Osteocyte (in vitro differentiated cells): Measurements from ENCODE around the gene MTHFR. TPM values are rescaled to one million over a fixed set of nuclear protein-coding genes. Genes with fewer than 3 reads are reported as not detected.

Source experiments
- DNase-seq: peaks from one replicate; pipeline ENCODE4 v3.0.0; 2021; ENCODE audit warnings: mixed read lengths; ENCODE audit not compliant: unreplicated experiment; ENCODE audit errors: extremely low spot score
- H3K27ac Mint-ChIP-seq: one replicate; pipeline ENCODE4 v1.8.0; 2021; ENCODE audit warnings: mild to moderate bottlenecking, mixed read lengths; ENCODE audit not compliant: unreplicated experiment
- H3K27me3 Mint-ChIP-seq: one replicate; pipeline ENCODE4 v1.8.0; 2021; ENCODE audit warnings: mixed read lengths; ENCODE audit not compliant: unreplicated experiment
- H3K36me3 Mint-ChIP-seq: one replicate; pipeline ENCODE4 v1.8.0; 2021; ENCODE audit warnings: mixed read lengths; ENCODE audit not compliant: unreplicated experiment
- H3K4me1 Mint-ChIP-seq: one replicate; pipeline ENCODE4 v1.8.0; 2021; ENCODE audit warnings: mixed read lengths; ENCODE audit not compliant: unreplicated experiment
- H3K4me3 Mint-ChIP-seq: one replicate; pipeline ENCODE4 v1.8.0; 2021; ENCODE audit warnings: mild to moderate bottlenecking, moderate library complexity, mixed read lengths; ENCODE audit not compliant: unreplicated experiment
- H3K9me3 Mint-ChIP-seq: one replicate; pipeline ENCODE4 v1.8.0; 2021; ENCODE audit warnings: mixed read lengths; ENCODE audit not compliant: unreplicated experiment
- total RNA-seq: library from RNA; stranded (reverse); gene quantifications from 2 replicates; pipeline ENCODE4 v1.2.1, GENCODE V29; 2021
- TF ChIP-seq, protein P1 (sequence below): fragments of 200-600 bp; sonication (generic); IDR thresholded peaks from 2 replicates; pipeline ENCODE4 v1.5.0; 2021; ENCODE audit warnings: antibody characterized with exemption, mild to moderate bottlenecking, moderate library complexity

The MTHFR gene
- total RNA-seq, 1 donor from 2014 or later = 30.5 TPM

DNA sequence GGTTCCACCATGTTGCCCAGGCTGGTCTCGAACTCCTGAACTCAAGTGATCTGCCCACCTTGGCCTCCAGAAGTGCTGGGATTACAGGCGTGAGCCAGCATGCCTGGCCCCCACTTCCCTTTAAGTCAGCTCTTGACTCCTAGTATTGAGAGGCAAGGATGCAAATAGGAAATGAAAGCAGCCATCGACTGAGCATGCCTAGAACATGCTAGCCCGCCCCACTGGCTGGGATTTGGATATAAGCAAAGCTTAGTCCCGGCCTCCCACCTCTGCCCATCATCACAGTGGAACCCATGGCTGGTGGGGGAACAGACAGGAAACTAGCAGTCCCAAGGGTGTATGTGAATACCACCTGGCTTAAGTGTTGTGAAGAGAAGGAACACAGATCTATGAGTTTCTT lies 33.3 kb downstream of the MTHFR start:
- no peaks in the 10 kb centered on the region for H3K36me3 Mint-ChIP-seq
- no peak overlapping the region for H3K27ac Mint-ChIP-seq
- H3K9me3 Mint-ChIP-seq = no peaks in the 10 kb centered on the region
- H3K4me1 Mint-ChIP-seq = peaks cover 4% of the 10 kb centered on the region
- H3K27me3 Mint-ChIP-seq = no peaks in the 10 kb centered on the region
- no peak overlapping the region for H3K4me3 Mint-ChIP-seq
- no peak for DNase-seq
- TF ChIP-seq, protein P1, sequence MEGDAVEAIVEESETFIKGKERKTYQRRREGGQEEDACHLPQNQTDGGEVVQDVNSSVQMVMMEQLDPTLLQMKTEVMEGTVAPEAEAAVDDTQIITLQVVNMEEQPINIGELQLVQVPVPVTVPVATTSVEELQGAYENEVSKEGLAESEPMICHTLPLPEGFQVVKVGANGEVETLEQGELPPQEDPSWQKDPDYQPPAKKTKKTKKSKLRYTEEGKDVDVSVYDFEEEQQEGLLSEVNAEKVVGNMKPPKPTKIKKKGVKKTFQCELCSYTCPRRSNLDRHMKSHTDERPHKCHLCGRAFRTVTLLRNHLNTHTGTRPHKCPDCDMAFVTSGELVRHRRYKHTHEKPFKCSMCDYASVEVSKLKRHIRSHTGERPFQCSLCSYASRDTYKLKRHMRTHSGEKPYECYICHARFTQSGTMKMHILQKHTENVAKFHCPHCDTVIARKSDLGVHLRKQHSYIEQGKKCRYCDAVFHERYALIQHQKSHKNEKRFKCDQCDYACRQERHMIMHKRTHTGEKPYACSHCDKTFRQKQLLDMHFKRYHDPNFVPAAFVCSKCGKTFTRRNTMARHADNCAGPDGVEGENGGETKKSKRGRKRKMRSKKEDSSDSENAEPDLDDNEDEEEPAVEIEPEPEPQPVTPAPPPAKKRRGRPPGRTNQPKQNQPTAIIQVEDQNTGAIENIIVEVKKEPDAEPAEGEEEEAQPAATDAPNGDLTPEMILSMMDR = no peak

GRCh38 chr1:11771481-11772043 lies 34.2 kb downstream of the MTHFR start:
- Mint-ChIP-seq H3K36me3 (no peaks in the 10 kb centered on the region), H3K9me3 (no peaks in the 10 kb centered on the region), H3K27me3 (no peaks in the 10 kb centered on the region), H3K4me1 (peaks cover 4% of the 10 kb centered on the region), H3K4me3 (no peak overlapping the region), H3K27ac (no peak overlapping the region)
- TF ChIP-seq, protein P1 = no peak
- no peak for DNase-seq

DNA sequence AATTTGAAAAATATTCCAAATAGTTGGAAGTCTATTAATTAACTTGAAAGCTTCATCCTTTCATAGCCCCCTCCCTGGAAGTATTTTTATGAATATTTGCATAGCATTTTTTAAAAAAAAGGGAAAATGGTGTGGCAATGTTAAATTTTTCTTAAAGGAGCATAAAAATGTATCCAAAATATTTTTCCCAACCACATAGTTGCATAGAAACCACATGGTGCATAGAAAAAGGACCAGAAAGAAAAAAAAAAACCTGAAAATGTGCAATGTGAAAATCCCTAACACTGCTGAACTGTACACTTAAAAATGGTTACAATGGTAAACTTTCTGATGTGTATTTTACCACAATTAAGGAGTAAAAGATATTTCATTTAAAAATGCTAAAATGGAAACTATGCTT lies 35.8 kb downstream of the MTHFR start:
- DNase-seq = no peak
- Mint-ChIP-seq H3K27ac (no peak overlapping the region), H3K4me3 (no peak overlapping the region), H3K4me1 (peaks cover 4% of the 10 kb centered on the region), H3K27me3 (no peaks in the 10 kb centered on the region), H3K36me3 (no peaks in the 10 kb centered on the region), H3K9me3 (no peaks in the 10 kb centered on the region)
- TF ChIP-seq, protein P1 = no peak

GRCh38 chr1:11769274-11769673 lies 36.5 kb downstream of the MTHFR start:
- no peak for DNase-seq
- Mint-ChIP-seq H3K36me3 (no peaks in the 10 kb centered on the region), H3K4me3 (no peak overlapping the region), H3K27me3 (no peaks in the 10 kb centered on the region), H3K4me1 (peaks cover 4% of the 10 kb centered on the region), H3K27ac (no peak overlapping the region), H3K9me3 (no peaks in the 10 kb centered on the region)
- TF ChIP-seq, protein P1 = no peak

DNA sequence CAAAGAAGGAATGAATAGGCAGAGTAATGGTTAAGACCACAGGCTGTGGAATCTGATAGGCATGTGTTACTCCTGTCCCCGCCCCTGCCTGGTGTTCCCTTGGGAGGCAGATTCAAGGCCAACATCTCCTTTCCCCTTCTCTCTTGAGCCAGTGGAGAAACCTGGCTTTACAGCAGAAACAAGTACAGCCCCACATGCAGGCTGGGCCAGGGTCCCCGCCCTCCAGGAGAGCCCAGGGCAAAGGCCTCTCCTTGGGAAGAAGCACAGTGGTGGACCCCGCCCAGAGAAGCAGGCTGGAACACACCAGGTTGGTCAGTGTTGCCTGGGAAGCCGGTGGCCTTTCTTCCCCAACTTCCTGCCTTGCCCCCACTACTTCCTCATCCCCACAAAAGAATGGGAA lies 36.9 kb downstream of the MTHFR start:
- no peaks in the 10 kb centered on the region for H3K36me3 Mint-ChIP-seq
- no peak overlapping the region for H3K27ac Mint-ChIP-seq
- H3K27me3 Mint-ChIP-seq = no peaks in the 10 kb centered on the region
- TF ChIP-seq, protein P1 = no peak
- no peak overlapping the region for H3K4me3 Mint-ChIP-seq
- H3K9me3 Mint-ChIP-seq = no peaks in the 10 kb centered on the region
- no peak for DNase-seq
- peaks cover 4% of the 10 kb centered on the region for H3K4me1 Mint-ChIP-seq
